D721Med (cell line): ENCODE measurements around the gene SESN1.

ENCODE experiments used
- DNase-seq: peaks from one replicate; pipeline ENCODE4 v3.0.0; 2011; ENCODE audit warnings: low spot score; ENCODE audit not compliant: insufficient read length
- FAIRE-seq: peaks from 2 replicates; lab custom pipeline; 2011; peaks lifted over from hg19 to GRCh38; lab: Jason Lieb, UNC
- TF ChIP-seq, protein P1 (sequence below): IDR thresholded peaks from 2 replicates; pipeline ENCODE4 v1.5.1; 2012; ENCODE audit warnings: mild to moderate bottlenecking, control low read depth; ENCODE audit not compliant: insufficient read depth; ENCODE audit errors: missing control alignments

SESN1 gene

DNA sequence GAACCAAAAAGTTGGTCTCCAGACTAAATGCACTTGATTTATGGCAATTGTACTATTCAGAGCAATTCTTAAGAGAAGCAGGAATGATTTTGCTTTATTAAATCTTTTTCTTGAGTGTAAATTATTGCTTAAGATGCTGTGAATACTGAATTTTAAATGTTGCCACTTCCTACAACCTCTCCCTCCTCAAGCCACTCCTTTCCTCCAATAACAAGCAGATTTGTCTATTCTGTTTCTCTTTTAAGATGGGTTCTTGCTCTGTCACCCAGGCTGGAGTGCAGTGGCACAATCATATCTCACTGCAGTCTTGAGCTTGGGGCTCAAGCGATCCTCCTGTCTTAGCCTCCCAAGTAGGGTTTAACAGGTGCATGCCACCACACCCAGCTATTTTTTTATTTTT, 65.3 kb downstream of the SESN1 start:
- peak; percentile 77 for FAIRE-seq
- DNase-seq: no peak
- TF ChIP-seq, protein P1, sequence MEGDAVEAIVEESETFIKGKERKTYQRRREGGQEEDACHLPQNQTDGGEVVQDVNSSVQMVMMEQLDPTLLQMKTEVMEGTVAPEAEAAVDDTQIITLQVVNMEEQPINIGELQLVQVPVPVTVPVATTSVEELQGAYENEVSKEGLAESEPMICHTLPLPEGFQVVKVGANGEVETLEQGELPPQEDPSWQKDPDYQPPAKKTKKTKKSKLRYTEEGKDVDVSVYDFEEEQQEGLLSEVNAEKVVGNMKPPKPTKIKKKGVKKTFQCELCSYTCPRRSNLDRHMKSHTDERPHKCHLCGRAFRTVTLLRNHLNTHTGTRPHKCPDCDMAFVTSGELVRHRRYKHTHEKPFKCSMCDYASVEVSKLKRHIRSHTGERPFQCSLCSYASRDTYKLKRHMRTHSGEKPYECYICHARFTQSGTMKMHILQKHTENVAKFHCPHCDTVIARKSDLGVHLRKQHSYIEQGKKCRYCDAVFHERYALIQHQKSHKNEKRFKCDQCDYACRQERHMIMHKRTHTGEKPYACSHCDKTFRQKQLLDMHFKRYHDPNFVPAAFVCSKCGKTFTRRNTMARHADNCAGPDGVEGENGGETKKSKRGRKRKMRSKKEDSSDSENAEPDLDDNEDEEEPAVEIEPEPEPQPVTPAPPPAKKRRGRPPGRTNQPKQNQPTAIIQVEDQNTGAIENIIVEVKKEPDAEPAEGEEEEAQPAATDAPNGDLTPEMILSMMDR: no peak

DNA sequence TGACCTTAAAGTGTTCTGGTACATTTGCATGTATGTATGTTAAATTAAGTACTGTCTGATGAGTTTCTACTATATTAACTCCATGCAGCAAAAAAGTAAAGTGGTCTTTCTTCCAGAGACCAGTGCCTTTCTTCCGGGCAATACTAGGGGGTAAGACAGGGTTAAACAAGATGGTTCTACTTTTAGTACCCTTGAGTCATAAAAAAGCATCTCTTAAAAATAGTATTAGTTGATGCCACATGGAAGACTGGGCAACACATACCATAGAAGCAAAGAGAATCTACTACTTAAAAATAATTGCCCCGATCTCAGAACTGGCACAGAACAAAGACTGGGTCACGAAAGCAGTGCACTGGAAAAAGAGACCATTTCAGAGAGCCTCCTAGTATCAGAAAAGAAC, 66.2 kb downstream of the SESN1 start:
- TF ChIP-seq, protein P1: no peak
- DNase-seq (no peak), FAIRE-seq (no peak)

DNA sequence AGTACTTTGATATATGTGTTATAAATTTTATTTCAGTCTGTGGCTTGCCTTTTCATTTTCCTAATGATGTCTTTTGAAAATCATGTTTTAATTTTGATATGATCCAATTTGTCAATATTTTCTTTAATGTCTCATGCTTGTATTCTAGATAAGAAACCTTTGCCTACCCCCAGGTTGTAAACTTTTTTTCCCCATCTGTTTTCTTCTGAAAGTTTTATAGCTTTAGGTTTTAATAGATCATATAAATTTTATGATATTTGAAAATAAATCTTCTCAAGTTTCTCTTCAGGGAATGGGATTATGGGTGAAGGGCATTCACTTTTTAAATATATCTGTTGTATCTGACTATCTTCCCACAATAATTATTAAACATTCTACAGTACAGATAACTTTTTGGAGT, 66.7 kb downstream of the SESN1 start:
- FAIRE-seq (no peak), DNase-seq (no peak)
- TF ChIP-seq, protein P1: no peak

DNA sequence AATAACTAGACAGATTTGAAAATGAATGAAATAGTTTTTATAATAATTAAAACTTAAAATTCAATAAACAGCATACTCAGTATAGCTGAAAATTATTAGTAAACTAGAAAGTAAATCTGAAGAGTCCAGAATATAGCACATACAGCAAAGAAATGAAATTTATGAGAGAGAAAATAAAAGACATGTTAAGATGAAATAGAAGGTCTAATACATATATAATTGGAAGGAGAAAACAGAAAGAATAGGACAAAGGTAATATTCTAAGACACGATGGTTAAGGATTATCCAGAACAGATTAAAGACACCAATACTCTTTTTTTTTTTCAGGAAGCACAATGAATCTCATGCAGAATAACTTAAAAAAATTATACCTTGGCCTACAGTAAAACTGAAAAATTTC, 69.0 kb downstream of the SESN1 start:
- FAIRE-seq: no peak
- TF ChIP-seq, protein P1: no peak
- DNase-seq: no peak

DNA sequence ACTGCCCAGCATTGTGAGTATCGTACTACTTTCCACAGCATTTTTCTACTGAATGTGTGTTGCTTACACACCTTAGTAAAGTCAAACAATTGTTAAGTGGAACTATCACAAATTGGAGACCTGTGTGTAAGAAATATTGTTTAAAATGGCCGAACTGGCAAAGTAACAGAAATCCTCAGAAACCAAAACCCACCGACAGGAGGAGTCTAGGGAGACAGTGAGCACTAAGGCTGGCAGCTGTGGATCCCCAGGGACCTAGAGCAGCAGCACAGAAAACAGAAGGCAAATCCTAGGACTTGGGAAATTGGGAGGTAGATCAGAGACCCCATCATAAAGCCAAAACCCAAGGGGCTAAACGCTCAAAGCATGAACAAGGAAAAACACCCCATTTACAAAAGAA, 69.9 kb downstream of the SESN1 start:
- TF ChIP-seq, protein P1: no peak
- FAIRE-seq (no peak), DNase-seq (no peak)

DNA sequence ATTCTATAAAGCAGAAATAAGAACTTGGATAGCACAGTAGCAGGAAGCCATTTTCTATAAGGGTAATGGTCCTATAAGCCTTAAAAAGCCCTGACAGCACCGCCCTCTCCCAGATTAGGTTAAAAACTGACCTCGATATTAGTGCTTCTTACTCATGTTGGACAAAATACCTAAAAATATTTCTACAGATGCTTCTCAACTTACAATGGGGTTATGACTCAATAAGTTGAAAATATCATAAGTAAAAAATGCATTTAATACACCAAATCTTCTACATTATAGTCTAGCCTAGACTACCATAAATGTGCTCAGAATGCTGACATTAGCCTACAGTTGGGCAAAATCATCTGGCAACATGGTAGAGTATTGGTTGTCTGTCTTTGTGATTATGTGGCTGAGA, 70.3 kb downstream of the SESN1 start:
- FAIRE-seq: no peak
- no peak for DNase-seq
- TF ChIP-seq, protein P1: no peak

DNA sequence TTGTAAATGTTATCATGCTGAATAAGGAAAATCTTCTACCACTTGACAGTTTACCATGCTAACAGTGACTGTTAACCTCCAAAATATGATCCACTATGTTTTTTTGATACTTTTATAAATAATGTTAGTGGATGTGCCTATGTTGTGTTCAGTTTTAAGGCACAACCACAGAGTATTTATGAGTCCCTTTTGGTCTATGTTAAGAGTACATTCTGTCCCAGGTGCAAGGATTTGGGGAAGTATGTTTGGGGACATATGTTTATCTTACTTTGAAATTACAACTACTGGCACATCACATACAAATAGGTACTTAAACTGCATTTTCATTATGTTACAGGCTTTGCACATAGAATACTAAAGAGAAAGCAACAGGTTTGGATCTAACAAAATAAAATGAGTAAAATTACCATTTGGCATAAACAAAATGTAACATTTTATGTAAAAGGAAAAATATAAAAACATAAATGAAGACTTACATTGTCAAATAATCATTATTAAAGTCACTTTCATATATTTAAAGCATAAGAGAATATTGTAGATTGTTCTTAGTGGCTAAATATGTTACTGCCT, 71.2 kb downstream of the SESN1 start:
- FAIRE-seq: no peak
- TF ChIP-seq, protein P1: no peak

More for the DNA sequence above, 71.2 kb downstream of the SESN1 start:
- DNase-seq: no peak
